Superior temporal gyrus (tissue), 1 donor: ENCODE results near the gene MACO1.
"Not testable (repeated sequence)": the region's sequence is repeated elsewhere in the genome, so short reads cannot be mapped to it uniquely, and the experiment has no call there.

ENCODE experiments used
- DNase-seq: peaks from one replicate; pipeline ENCODE4 v3.0.0-alpha.2; 2016; ENCODE audit errors: extremely low spot score

MACO1 gene

GRCh38 chr1:25486602-25487001 lies 55.9 kb downstream of the MACO1 start:
- DNase-seq: no peak

- no peak for DNase-seq
Measured at GRCh38 chr1:25487628-25488027, 56.9 kb downstream of the MACO1 start.

- DNase-seq: no peak
Measured at GRCh38 chr1:25492323-25492722, 61.6 kb downstream of the MACO1 start.

- DNase-seq: no peak
Measured at GRCh38 chr1:25494952-25495351, 64.3 kb downstream of the MACO1 start.

GRCh38 chr1:25500694-25501093 lies 70.0 kb downstream of the MACO1 start:
- DNase-seq: no peak

GRCh38 chr1:25501235-25502058 lies 70.8 kb downstream of the MACO1 start:
- DNase-seq: no peak

- DNase-seq: no peak
Measured at GRCh38 chr1:25502957-25503356, 72.3 kb downstream of the MACO1 start.

GRCh38 chr1:25503551-25504426 lies 73.1 kb downstream of the MACO1 start:
- DNase-seq: no peak

- no peak for DNase-seq
Measured at GRCh38 chr1:25504706-25505595, 74.3 kb downstream of the MACO1 start.

GRCh38 chr1:25505656-25506385 lies 75.1 kb downstream of the MACO1 start:
- DNase-seq: no peak

- not testable (repeated sequence) for DNase-seq
Measured at GRCh38 chr1:25506566-25507463, 76.1 kb downstream of the MACO1 start.

- DNase-seq: no peak
Measured at GRCh38 chr1:25513666-25514065, 83.0 kb downstream of the MACO1 start.

GRCh38 chr1:25515033-25515432 lies 84.3 kb downstream of the MACO1 start:
- DNase-seq: no peak

GRCh38 chr1:25516686-25517085 lies 86.0 kb downstream of the MACO1 start:
- no peak for DNase-seq

GRCh38 chr1:25517476-25518394 lies 87.0 kb downstream of the MACO1 start:
- no peak for DNase-seq

GRCh38 chr1:25519624-25520023 lies 88.9 kb downstream of the MACO1 start:
- DNase-seq: no peak

- DNase-seq: peak; percentile 90
Measured at GRCh38 chr1:25520446-25521061, 89.9 kb downstream of the MACO1 start.

GRCh38 chr1:25522031-25522655 lies 91.4 kb downstream of the MACO1 start:
- DNase-seq: no peak
